Nephron (organoid): ENCODE data around the gene NUDT3.
A peak's percentile ranks its signal among the peaks of the same experiment; 100 is the strongest.

Experiments used
- H3K27ac Mint-ChIP-seq, 3 experiments: 2 replicates each; pipeline ENCODE4 v1.8.0; 2020; ENCODE audit warnings: mixed read lengths in 3 of 3, mild to moderate bottlenecking in 2 of 3, moderate library complexity in 1 of 3
- H3K27me3 Mint-ChIP-seq: 2 replicates; pipeline ENCODE4 v1.8.0; 2021; ENCODE audit warnings: low read depth, mild to moderate bottlenecking, moderate library complexity, mixed read lengths
- H3K36me3 Mint-ChIP-seq: 2 replicates; pipeline ENCODE4 v1.8.0; 2020; ENCODE audit warnings: low read depth, mixed read lengths
- H3K4me1 Mint-ChIP-seq: 2 replicates; pipeline ENCODE4 v1.8.0; 2020; ENCODE audit warnings: mixed read lengths
- H3K4me3 Mint-ChIP-seq, 3 experiments: 2 replicates each; pipeline ENCODE4 v1.8.0; 2020; ENCODE audit warnings: mild to moderate bottlenecking in 3 of 3, mixed read lengths in 3 of 3, moderate library complexity in 2 of 3
- H3K9me3 Mint-ChIP-seq: 2 replicates; pipeline ENCODE4 v1.8.0; 2020; ENCODE audit warnings: mixed read lengths
- TF ChIP-seq, protein P1 (sequence below), 3 experiments: fragments of 200-600 bp; sonication (generic); IDR thresholded peaks; one replicate each; pipeline ENCODE4 v1.5.0; 2021; ENCODE audit warnings: antibody characterized with exemption in 3 of 3; ENCODE audit not compliant: unreplicated experiment in 3 of 3

NUDT3 gene

DNA sequence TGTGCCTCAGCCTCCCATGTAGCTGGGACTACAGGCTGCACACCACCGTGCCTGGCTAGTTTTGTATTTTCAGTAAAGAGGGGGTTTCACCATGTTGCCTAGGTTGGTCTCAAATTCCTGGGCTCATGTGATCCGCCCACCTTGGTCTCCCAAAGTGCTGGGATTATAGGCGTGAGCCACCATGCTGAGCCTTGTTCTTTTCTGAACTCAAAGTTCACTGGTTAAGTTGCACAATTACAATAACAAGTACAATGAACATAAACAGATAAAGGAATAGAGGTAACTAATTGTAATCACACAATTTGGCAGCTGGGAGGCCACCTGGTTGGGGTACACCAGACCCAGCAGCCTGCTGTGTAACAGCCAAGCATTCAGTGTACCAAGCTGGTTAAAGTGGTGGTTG, 6.7 kb downstream of the NUDT3 start:
- Mint-ChIP-seq H3K27me3 (no peaks in the 10 kb centered on the region), H3K9me3 (no peaks in the 10 kb centered on the region), H3K4me3 (no peak overlapping the region), H3K36me3 (peaks cover 7% of the 10 kb centered on the region), H3K4me1 (peaks cover 46% of the 10 kb centered on the region), H3K27ac (peak overlapping the region in 2 of 3 experiments; percentile 61 to 64)
- TF ChIP-seq, protein P1, sequence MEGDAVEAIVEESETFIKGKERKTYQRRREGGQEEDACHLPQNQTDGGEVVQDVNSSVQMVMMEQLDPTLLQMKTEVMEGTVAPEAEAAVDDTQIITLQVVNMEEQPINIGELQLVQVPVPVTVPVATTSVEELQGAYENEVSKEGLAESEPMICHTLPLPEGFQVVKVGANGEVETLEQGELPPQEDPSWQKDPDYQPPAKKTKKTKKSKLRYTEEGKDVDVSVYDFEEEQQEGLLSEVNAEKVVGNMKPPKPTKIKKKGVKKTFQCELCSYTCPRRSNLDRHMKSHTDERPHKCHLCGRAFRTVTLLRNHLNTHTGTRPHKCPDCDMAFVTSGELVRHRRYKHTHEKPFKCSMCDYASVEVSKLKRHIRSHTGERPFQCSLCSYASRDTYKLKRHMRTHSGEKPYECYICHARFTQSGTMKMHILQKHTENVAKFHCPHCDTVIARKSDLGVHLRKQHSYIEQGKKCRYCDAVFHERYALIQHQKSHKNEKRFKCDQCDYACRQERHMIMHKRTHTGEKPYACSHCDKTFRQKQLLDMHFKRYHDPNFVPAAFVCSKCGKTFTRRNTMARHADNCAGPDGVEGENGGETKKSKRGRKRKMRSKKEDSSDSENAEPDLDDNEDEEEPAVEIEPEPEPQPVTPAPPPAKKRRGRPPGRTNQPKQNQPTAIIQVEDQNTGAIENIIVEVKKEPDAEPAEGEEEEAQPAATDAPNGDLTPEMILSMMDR (IDR thresholded peaks at IDR 0.05; ENCODE audit: unreplicated experiment in 3 of 3) = no peak

DNA sequence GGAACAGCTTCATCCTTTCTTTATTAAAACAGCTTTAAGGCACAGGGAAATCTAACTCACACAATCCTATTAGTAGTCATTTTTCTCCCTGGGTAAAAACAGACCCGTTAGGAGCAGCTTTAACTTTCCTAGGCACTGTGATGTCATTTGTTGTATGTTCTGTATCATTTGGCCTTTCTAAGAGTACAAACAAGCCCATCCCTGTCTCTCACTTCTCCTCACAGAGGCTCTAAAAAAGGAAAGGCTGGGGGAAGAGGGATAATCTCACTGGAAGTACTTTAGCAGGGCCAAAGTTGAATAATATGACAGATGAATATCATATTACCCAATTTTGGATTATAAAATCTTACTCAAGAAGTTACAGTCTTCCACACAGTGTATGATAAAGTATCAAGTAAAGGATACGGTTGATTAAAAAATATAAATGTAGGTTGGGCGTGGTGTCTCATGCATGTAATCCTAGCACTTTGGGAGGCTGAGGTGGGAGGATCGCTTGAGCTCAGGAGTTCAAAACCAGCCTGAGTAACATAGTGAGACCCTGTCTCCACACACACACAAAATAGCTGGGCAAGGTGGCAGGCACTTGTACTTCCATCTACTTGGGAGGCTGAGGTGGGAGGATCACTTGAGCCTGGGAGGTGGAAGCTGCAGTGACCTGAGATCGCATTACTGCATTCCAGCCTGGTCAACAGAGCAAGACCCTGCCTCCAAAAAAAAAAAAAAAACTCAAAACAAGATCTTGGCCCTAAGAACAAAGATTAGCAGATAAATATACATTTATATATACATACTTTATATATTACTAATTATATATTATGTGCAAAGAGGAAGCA, 7.9 kb downstream of the NUDT3 start:
- Mint-ChIP-seq H3K4me3 (no peak overlapping the region), H3K27me3 (no peaks in the 10 kb centered on the region), H3K27ac (peak overlapping the region; percentile 81 to 87 (median 82)), H3K4me1 (peaks cover 49% of the 10 kb centered on the region), H3K36me3 (peaks cover 10% of the 10 kb centered on the region), H3K9me3 (no peaks in the 10 kb centered on the region)
- TF ChIP-seq, protein P1 (IDR thresholded peaks at IDR 0.05; ENCODE audit: unreplicated experiment in 3 of 3) = no peak

DNA sequence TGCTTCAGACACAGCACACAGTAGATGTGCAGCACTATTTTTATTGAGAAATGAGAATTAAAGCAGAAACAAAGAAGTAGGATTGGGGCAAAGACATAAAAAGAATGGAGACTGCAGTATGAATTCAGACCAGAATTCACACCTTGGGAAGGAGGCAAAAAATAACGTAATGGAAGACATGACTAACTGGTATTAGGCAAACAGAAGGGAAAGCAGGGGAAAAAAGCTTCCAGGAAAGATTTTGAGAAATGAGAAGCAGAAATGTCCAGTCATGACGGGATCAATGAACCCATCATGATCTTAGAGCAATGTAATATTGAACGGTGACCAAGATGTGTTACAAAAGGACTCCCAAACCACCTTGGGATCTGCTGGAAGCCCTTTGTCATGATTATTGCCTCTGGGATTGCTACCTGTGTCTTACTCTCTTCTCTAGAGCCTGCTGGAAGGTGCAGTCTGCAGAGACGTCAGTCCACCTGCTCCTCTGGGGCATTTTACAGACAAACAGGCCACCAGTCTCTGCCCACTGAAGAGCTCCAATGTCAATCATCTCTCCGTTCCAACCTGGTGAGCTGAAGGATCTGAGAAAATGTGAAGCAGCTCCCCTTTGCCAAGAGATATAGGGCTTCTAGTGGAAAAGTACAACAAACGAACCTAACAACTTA, 8.7 kb downstream of the NUDT3 start:
- peaks cover 12% of the 10 kb centered on the region for H3K36me3 Mint-ChIP-seq
- TF ChIP-seq, protein P1 (IDR thresholded peaks at IDR 0.05; ENCODE audit: unreplicated experiment in 3 of 3) = no peak
- peak overlapping the region in 1 of 3 experiments; percentile 8 for H3K4me3 Mint-ChIP-seq

DNA sequence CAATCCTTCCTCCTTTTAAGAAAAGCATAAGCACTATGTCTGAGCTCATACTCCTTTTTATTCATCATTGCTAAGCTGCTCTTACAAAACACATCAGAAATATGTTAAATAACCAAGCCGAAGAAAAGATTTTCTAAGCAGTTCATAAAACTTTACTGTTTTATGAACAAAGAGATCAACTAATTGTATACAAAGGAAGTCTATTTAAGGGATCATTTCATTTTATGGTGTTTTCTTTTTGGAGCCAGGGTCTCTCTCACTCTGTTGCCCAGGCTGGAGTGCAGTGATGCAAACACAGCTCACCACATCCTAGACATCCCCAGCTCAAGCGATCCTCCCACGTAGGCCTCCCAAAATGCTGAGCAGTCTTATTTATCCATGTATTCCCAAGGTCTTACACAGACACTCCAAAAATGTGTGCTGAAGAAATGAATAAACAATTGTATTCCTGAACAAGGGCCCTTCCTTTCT, 9.3 kb downstream of the NUDT3 start:
- Mint-ChIP-seq H3K27ac (peak overlapping the region; percentile 82 to 87 (median 84)), H3K27me3 (no peaks in the 10 kb centered on the region), H3K36me3 (peaks cover 14% of the 10 kb centered on the region), H3K4me1 (peaks cover 46% of the 10 kb centered on the region), H3K9me3 (no peaks in the 10 kb centered on the region), H3K4me3 (peak overlapping the region in 1 of 3 experiments; percentile 8)
- TF ChIP-seq, protein P1 (IDR thresholded peaks at IDR 0.05; ENCODE audit: unreplicated experiment in 3 of 3) = no peak

More for the DNA sequence above, 8.7 kb downstream of the NUDT3 start:
- Mint-ChIP-seq H3K27me3 (no peaks in the 10 kb centered on the region), H3K27ac (peak overlapping the region; percentile 82 to 87 (median 84)), H3K9me3 (no peaks in the 10 kb centered on the region), H3K4me1 (peaks cover 45% of the 10 kb centered on the region)

DNA sequence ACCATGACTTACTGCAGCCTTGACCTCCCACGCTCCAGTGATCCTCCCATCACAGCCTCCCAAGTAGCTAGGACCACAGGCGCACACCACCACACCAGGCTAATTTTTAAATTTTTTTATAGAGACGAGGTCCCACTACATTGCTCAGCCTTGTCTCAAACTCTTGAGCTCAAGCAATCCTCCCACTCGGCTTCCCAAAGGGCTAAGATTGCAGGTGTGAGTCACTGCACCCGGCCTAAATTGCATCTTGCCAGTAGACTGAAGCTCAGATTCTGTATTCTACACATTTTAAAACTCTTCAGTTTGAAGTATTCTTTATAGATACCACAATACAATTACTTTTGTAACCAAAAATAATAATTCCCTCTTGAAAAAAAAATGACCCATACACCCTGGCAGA, 11.4 kb downstream of the NUDT3 start:
- H3K36me3 Mint-ChIP-seq = peaks cover 14% of the 10 kb centered on the region
- TF ChIP-seq, protein P1 (IDR thresholded peaks at IDR 0.05; ENCODE audit: unreplicated experiment in 3 of 3) = no peak
- H3K9me3 Mint-ChIP-seq = no peaks in the 10 kb centered on the region
- H3K4me1 Mint-ChIP-seq = peaks cover 43% of the 10 kb centered on the region
- H3K27ac Mint-ChIP-seq = peak overlapping the region in 1 of 3 experiments; percentile 22
- H3K27me3 Mint-ChIP-seq = no peaks in the 10 kb centered on the region
- no peak overlapping the region for H3K4me3 Mint-ChIP-seq
